ENCODE data around the gene HK1. TPM values are rescaled to one million over a fixed set of nuclear protein-coding genes. Genes with fewer than 3 reads are reported as not detected.

The HK1 gene
- total and polyA plus RNA-seq, 2 of the 4 experiments (the other 2 are of a cell fraction), result 53.7 to 90.5 TPM

DNA sequence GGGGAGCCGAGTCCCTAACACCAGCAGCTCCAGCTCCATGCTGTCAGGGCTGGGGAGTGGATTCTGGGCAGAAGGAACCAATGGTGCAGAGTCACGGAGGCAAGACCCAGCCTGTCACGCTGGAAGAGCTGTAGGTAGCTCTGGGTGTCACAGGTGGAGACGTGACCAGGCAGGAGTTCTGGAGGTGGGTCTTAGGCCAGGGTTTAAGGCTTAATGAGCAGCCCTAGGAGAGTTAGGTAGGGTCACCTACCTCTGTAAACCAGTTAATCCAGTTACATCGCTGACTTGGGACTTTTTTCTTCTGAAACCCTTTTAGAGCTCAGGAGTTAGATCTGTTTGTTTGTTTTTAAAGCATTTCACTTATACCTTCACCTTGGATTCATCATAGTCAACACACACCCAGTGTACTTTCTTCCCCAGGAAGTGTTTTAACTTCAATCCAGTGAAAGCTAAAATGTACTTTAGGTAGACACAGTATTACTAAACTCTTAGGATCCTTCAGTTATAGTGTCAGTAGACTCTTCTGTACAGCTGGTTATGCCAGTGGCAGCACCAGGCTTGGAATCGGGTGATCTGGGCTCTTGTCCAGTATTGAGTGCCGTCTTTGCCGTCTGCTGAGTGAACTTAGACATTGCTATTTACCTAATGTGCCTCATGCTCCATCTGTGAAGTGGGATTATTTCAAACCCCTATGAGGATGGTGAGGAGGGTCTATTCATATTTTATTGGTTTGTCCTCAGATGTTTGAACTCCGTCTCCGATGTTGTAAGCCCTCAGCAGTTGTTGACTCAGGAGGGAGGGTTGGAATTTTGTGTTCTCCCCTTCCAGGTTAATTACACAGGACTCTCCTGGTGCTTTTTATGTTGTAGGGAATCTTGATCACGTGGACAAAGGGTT, 107.4 kb downstream of the HK1 start:
- CTCF ChIA-PET, result no interaction called here
- no peak overlapping the region for H3K27ac ChIP-seq (ENCODE audit: insufficient read depth, low read length)
- no peak overlapping the region for H2BK5ac ChIP-seq (ENCODE audit: low read depth, low read length, poor library complexity, severe bottlenecking)
- H4K20me1 ChIP-seq (ENCODE audit: insufficient read depth, low read length), result peaks cover 23% of the 10 kb centered on the region
- H3K4me2 ChIP-seq (ENCODE audit: low read depth, low read length), result no peak overlapping the region
- H3K9ac ChIP-seq (ENCODE audit: low read depth, low read length), result no peak overlapping the region
- no peak overlapping the region for H2BK20ac ChIP-seq (ENCODE audit: low read depth, low read length)
- no TSS peak for BruUV-seq (replicated peaks)
- no peaks in the 10 kb centered on the region for H3K9me3 ChIP-seq (ENCODE audit: control insufficient read depth, insufficient read depth, low read length)
- no peak for ATAC-seq (ENCODE audit: low read depth)
- dilution Hi-C loops (cut with HindIII; ENCODE audit: low sequenced_read_pairs, unreplicated experiment), result no loop called here
- H4K91ac ChIP-seq (ENCODE audit: insufficient read depth, low read depth, low read length), result no peak overlapping the region
- no peak overlapping the region for H3K18ac ChIP-seq (ENCODE audit: low read depth, low read length)
- H3K4me1 ChIP-seq (ENCODE audit: control insufficient read depth, insufficient read depth, low read length), result peaks cover 7% of the 10 kb centered on the region
- intact Hi-C loops (cut with micrococcal nuclease), result no loop called here
- H3K56ac ChIP-seq (ENCODE audit: extremely low read depth, insufficient read depth, low read length), result no peak overlapping the region
- 100% methylated on average over 1 of the region's 11 CpGs; no CpG with 5 or more reads in 1 of the 2 experiments for WGBS, 2 experiments (ENCODE audit: extremely low coverage in 2 of 2, insufficient read length in 1 of 2)
- H3K79me1 ChIP-seq (ENCODE audit: low read depth in 1 of 2, low read length in 2 of 2), result peaks cover 16 to 25% of the 10 kb centered on the region in 2 experiments
- no peaks in the 10 kb centered on the region for H3K27me3 ChIP-seq (ENCODE audit: control insufficient read depth, insufficient read depth, low read length)
- no peak overlapping the region for H4K8ac ChIP-seq (ENCODE audit: low read depth in 2 of 2, low read length in 2 of 2)
- in situ Hi-C loops (cut with MboI; ENCODE audit: low sequenced_read_pairs), result no loop called here
- H2BK120ac ChIP-seq (ENCODE audit: low read depth, low read length), result no peak overlapping the region
- no peak overlapping the region for H2BK15ac ChIP-seq (ENCODE audit: low read depth, low read length)
- H2AK9ac ChIP-seq (replicated peaks; ENCODE audit: low read depth, low read length, poor library complexity), result no peak overlapping the region
- no peak overlapping the region for H3K4ac ChIP-seq (ENCODE audit: low read depth, low read length)
- H4K5ac ChIP-seq (ENCODE audit: low read depth, low read length), result no peak overlapping the region
- H3K36me3 ChIP-seq (ENCODE audit: control insufficient read depth, insufficient read depth, low read length), result peaks cover 37% of the 10 kb centered on the region
- no peak for DNase-seq
- H3K9me1 ChIP-seq (ENCODE audit: insufficient read depth, low read length), result peaks cover 6% of the 10 kb centered on the region; the same call in 1 of the 2 replicates
- no peak overlapping the region for H3K23ac ChIP-seq (ENCODE audit: low read depth, low read length)
- no peak overlapping the region for H3K14ac ChIP-seq (replicated peaks; ENCODE audit: low read depth, low read length)
- POLR2A ChIA-PET (ENCODE audit: unreplicated experiment), result no interaction called here
- H2AK5ac ChIP-seq (ENCODE audit: low read depth, low read length), result no peak overlapping the region
- H2AFZ ChIP-seq (replicated peaks; ENCODE audit: low read length, poor library complexity), result no peak overlapping the region
- no peak overlapping the region for H3K4me3 ChIP-seq (ENCODE audit: insufficient read depth, low read depth, low read length)
- TF ChIP-seq USF2 (IDR thresholded peaks at IDR 0.05; ENCODE audit: low read depth, low read length), result no peak
- TF ChIP-seq RAD21 (IDR thresholded peaks at IDR 0.05; ENCODE audit: low read length), result no peak
- TF ChIP-seq CHD1 (IDR thresholded peaks at IDR 0.05; ENCODE audit: low read depth, low read length), result no peak
- TF ChIP-seq FOS (IDR thresholded peaks at IDR 0.05; ENCODE audit: low read depth, low read length), result no peak
- TF ChIP-seq NFE2L2 (IDR thresholded peaks at IDR 0.05; ENCODE audit: low read depth, low read length), result no peak
- no peak for TF ChIP-seq RCOR1 (IDR thresholded peaks at IDR 0.05; ENCODE audit: insufficient replicate concordance, low read length)
- TF ChIP-seq MAZ (IDR thresholded peaks at IDR 0.05; ENCODE audit: borderline replicate concordance, low read depth, low read length), result no peak
- TF ChIP-seq MXI1 (IDR thresholded peaks at IDR 0.05; ENCODE audit: borderline replicate concordance, low read depth, low read length), result no peak
- TF ChIP-seq ELK1 (IDR thresholded peaks at IDR 0.05; ENCODE audit: borderline replicate concordance, low read depth, low read length), result no peak
- TF ChIP-seq, protein P1, sequence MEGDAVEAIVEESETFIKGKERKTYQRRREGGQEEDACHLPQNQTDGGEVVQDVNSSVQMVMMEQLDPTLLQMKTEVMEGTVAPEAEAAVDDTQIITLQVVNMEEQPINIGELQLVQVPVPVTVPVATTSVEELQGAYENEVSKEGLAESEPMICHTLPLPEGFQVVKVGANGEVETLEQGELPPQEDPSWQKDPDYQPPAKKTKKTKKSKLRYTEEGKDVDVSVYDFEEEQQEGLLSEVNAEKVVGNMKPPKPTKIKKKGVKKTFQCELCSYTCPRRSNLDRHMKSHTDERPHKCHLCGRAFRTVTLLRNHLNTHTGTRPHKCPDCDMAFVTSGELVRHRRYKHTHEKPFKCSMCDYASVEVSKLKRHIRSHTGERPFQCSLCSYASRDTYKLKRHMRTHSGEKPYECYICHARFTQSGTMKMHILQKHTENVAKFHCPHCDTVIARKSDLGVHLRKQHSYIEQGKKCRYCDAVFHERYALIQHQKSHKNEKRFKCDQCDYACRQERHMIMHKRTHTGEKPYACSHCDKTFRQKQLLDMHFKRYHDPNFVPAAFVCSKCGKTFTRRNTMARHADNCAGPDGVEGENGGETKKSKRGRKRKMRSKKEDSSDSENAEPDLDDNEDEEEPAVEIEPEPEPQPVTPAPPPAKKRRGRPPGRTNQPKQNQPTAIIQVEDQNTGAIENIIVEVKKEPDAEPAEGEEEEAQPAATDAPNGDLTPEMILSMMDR (conservative IDR thresholded peaks at IDR 0.05; ENCODE audit: low read depth, low read length), result no peak
- TF ChIP-seq MAFK (IDR thresholded peaks at IDR 0.05; ENCODE audit: low read depth, low read length), result no peak
- TF ChIP-seq SMC3 (IDR thresholded peaks at IDR 0.05; ENCODE audit: low read depth, low read length), result no peak
- no peak for TF ChIP-seq POLR2A (IDR thresholded peaks at IDR 0.05; ENCODE audit: low read depth, low read length)
- TF ChIP-seq CEBPB (IDR thresholded peaks at IDR 0.05; ENCODE audit: low read depth, low read length), result no peak
- TF ChIP-seq RFX5 (IDR thresholded peaks at IDR 0.05; ENCODE audit: low read depth, low read length), result no peak
